ENCODE data around the gene ALDH1L1.
A peak's percentile ranks its signal among the peaks of the same experiment; 100 is the strongest.

The ALDH1L1 gene

GRCh38 chr3:126118591-126118990 lies 61.8 kb downstream of the ALDH1L1 start:
- ChIA-PET CTCF (no interaction called here), POLR2A (no interaction called here)

GRCh38 chr3:126117786-126118185 lies 62.6 kb downstream of the ALDH1L1 start:
- ChIA-PET CTCF (interaction anchor here (0.6 kb wide), 1 partner anchor 225 kb away, joined by 4 read pairs; no protein-coding TSS in a partner anchor), POLR2A (no interaction called here)
- no peak for DNase-seq (ENCODE audit: extremely low spot score)
- TF ChIP-seq, protein P1, sequence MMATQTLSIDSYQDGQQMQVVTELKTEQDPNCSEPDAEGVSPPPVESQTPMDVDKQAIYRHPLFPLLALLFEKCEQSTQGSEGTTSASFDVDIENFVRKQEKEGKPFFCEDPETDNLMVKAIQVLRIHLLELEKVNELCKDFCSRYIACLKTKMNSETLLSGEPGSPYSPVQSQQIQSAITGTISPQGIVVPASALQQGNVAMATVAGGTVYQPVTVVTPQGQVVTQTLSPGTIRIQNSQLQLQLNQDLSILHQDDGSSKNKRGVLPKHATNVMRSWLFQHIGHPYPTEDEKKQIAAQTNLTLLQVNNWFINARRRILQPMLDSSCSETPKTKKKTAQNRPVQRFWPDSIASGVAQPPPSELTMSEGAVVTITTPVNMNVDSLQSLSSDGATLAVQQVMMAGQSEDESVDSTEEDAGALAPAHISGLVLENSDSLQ (IDR thresholded peaks at IDR 0.05) = no peak
- TF ChIP-seq FOXA1 (IDR thresholded peaks at IDR 0.05) (no peak), HDGF (IDR thresholded peaks at IDR 0.05; ENCODE audit: borderline replicate concordance) (no peak)

More at GRCh38 chr3:126118591-126118990, 61.8 kb downstream of the ALDH1L1 start:
- no peak for DNase-seq (ENCODE audit: extremely low spot score)
- no peak for TF ChIP-seq HDGF (IDR thresholded peaks at IDR 0.05; ENCODE audit: borderline replicate concordance)
- no peak for TF ChIP-seq BHLHE40 (IDR thresholded peaks at IDR 0.05; ENCODE audit: borderline replicate concordance)
- no peak for TF ChIP-seq FOXA1 (IDR thresholded peaks at IDR 0.05)
- no peak for TF ChIP-seq SP1 (IDR thresholded peaks at IDR 0.05)
- TF ChIP-seq NFRKB (IDR thresholded peaks at IDR 0.05) = no peak
- no peak for TF ChIP-seq L3MBTL2 (conservative IDR thresholded peaks at IDR 0.05)
- no peak for TF ChIP-seq FOXK2 (IDR thresholded peaks at IDR 0.05)
- TF ChIP-seq CTBP1 (IDR thresholded peaks at IDR 0.05; ENCODE audit: borderline replicate concordance) = no peak
- no peak for TF ChIP-seq ARNT (IDR thresholded peaks at IDR 0.05)
- no peak for TF ChIP-seq LEF1 (IDR thresholded peaks at IDR 0.05; ENCODE audit: borderline replicate concordance)
- no peak for TF ChIP-seq TARDBP (IDR thresholded peaks at IDR 0.05)

DNA sequence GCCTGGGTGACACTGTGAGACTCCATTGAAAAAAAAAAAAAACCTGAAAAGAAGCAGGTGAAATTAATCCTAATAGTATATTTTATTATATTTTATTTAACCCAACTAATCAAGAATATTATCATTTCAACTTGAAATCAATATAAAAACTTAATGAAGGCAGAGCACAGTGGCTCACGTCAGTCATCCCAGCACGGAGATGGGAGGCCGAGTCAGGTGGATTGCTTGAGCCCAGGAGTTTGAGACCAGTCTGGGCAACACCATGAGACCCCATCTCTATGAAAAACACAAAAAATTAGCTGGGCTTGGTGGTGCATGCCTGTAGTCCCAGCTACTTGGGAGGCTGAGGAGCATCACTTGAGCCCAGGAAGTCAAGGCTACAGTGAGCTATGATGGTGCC lies 63.2 kb downstream of the ALDH1L1 start:
- CTCF ChIA-PET = interaction anchor here (0.6 kb wide), 1 partner anchor 225 kb away, joined by 4 read pairs; no protein-coding TSS in a partner anchor
- POLR2A ChIA-PET = no interaction called here
- no peak for TF ChIP-seq NFRKB (IDR thresholded peaks at IDR 0.05)
- no peak for TF ChIP-seq FOXK2 (IDR thresholded peaks at IDR 0.05)
- TF ChIP-seq SP1 (IDR thresholded peaks at IDR 0.05) = no peak
- no peak for TF ChIP-seq BHLHE40 (IDR thresholded peaks at IDR 0.05; ENCODE audit: borderline replicate concordance)
- no peak for TF ChIP-seq ZNF384 (IDR thresholded peaks at IDR 0.05)
- TF ChIP-seq HDGF (IDR thresholded peaks at IDR 0.05; ENCODE audit: borderline replicate concordance) = no peak
- no peak for DNase-seq (ENCODE audit: extremely low spot score)

DNA sequence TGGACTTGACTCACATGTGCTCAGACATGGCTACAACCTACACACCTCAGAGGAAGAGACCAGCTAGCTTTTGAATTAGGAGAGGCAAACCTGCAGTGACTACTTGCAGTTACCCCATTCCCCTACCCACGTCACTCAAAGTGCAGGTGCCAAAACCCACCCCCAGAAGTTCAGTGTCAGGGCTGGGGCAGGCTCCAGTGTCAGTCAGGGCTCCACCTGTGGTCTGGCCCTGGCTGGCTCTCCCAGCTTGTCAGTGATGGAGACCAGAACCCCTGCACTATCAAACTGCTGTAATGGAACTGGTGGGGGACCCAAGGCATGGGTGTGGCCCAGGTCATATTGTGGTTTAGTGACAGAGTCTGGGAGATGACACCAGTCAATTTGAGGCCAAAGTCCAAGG lies 63.9 kb downstream of the ALDH1L1 start:
- ChIA-PET POLR2A (no interaction called here), CTCF (no interaction called here)
- DNase-seq (ENCODE audit: extremely low spot score) = no peak
- TF ChIP-seq ELF4 (IDR thresholded peaks at IDR 0.05) (no peak), SUZ12 (IDR thresholded peaks at IDR 0.05) (no peak), TARDBP (IDR thresholded peaks at IDR 0.05) (no peak), FOXM1 (IDR thresholded peaks at IDR 0.05; ENCODE audit: borderline replicate concordance) (no peak), L3MBTL2 (conservative IDR thresholded peaks at IDR 0.05) (no peak), ZNF384 (IDR thresholded peaks at IDR 0.05) (no peak), BHLHE40 (IDR thresholded peaks at IDR 0.05; ENCODE audit: borderline replicate concordance) (no peak), FOXA1 (IDR thresholded peaks at IDR 0.05) (no peak), ARNT (IDR thresholded peaks at IDR 0.05) (no peak), NFRKB (IDR thresholded peaks at IDR 0.05) (no peak), SP1 (IDR thresholded peaks at IDR 0.05) (no peak), HDGF (IDR thresholded peaks at IDR 0.05; ENCODE audit: borderline replicate concordance) (no peak)

- ChIA-PET POLR2A (no interaction called here), CTCF (interaction anchor here (0.7 kb wide), 1 partner anchor 87 kb away, joined by 3 read pairs; no protein-coding TSS in a partner anchor)
Measured at GRCh38 chr3:126114443-126115386, 65.7 kb downstream of the ALDH1L1 start.

GRCh38 chr3:126113733-126114442 lies 66.5 kb downstream of the ALDH1L1 start:
- peak; percentile 62 for DNase-seq (ENCODE audit: extremely low spot score)
- CTCF ChIA-PET = no interaction called here

More at GRCh38 chr3:126114443-126115386, 65.7 kb downstream of the ALDH1L1 start:
- DNase-seq (ENCODE audit: extremely low spot score) = no peak
- no peak for TF ChIP-seq NFRKB (IDR thresholded peaks at IDR 0.05)
- TF ChIP-seq BHLHE40 (IDR thresholded peaks at IDR 0.05; ENCODE audit: borderline replicate concordance) = no peak
- no peak for TF ChIP-seq ARNT (IDR thresholded peaks at IDR 0.05)
- TF ChIP-seq SP1 (IDR thresholded peaks at IDR 0.05) = no peak
- no peak for TF ChIP-seq CTBP1 (IDR thresholded peaks at IDR 0.05; ENCODE audit: borderline replicate concordance)
- TF ChIP-seq FOXM1 (IDR thresholded peaks at IDR 0.05; ENCODE audit: borderline replicate concordance) = no peak
- no peak for TF ChIP-seq ELF4 (IDR thresholded peaks at IDR 0.05)
- TF ChIP-seq ZNF384 (IDR thresholded peaks at IDR 0.05) = no peak
- TF ChIP-seq L3MBTL2 (conservative IDR thresholded peaks at IDR 0.05) = no peak
- TF ChIP-seq SUZ12 (IDR thresholded peaks at IDR 0.05) = no peak
- no peak for TF ChIP-seq FOXK2 (IDR thresholded peaks at IDR 0.05)
- no peak for TF ChIP-seq TARDBP (IDR thresholded peaks at IDR 0.05)
- TF ChIP-seq, protein P1 (IDR thresholded peaks at IDR 0.05) = no peak
- no peak for TF ChIP-seq HDGF (IDR thresholded peaks at IDR 0.05; ENCODE audit: borderline replicate concordance)

More at GRCh38 chr3:126113733-126114442, 66.5 kb downstream of the ALDH1L1 start:
- POLR2A ChIA-PET = no interaction called here
- TF ChIP-seq FOXM1 (IDR thresholded peaks at IDR 0.05; ENCODE audit: borderline replicate concordance) (no peak), ARNT (IDR thresholded peaks at IDR 0.05) (no peak), SUZ12 (IDR thresholded peaks at IDR 0.05) (no peak), ELF4 (IDR thresholded peaks at IDR 0.05) (no peak), ZNF384 (IDR thresholded peaks at IDR 0.05) (no peak)
- TF ChIP-seq, protein P1 (IDR thresholded peaks at IDR 0.05) = no peak

Data from HEK293T (cell line).